A549 (cell line): Measurements from ENCODE around the gene CSMD2.

Experiments used
- CEBPB ChIP-seq, 2 experiments: fragments of >200 bp in 1 of 2; sonication (Bioruptor Twin) in 1 of 2; formaldehyde crosslinking in 1 of 2; IDR thresholded peaks; 2 replicates each; pipeline ENCODE4 v1.6.1; 2012 to 2016
- CTCF ChIP-seq: fragments of >200 bp; sonication (Bioruptor Twin); formaldehyde crosslinking; IDR thresholded peaks from 3 replicates; pipeline ENCODE4 v1.5.1; 2016
- ESRRA ChIP-seq: fragments of 150-350 bp; IDR thresholded peaks from 2 replicates; pipeline ENCODE4 v1.6.1; 2014; ENCODE audit warnings: mild to moderate bottlenecking, low read length, borderline replicate concordance
- GATA3 ChIP-seq: IDR thresholded peaks from 2 replicates; pipeline ENCODE4 v1.6.1; 2012; ENCODE audit warnings: borderline replicate concordance
- JUNB ChIP-seq: fragments of >200 bp; sonication (Bioruptor Twin); formaldehyde crosslinking; IDR thresholded peaks from 2 replicates; pipeline ENCODE4 v1.6.1; 2016
- POLR2A ChIP-seq: IDR thresholded peaks from 2 replicates; pipeline ENCODE4 v1.6.1; 2012; ENCODE audit warnings: mild to moderate bottlenecking, low read length
- RNF2 ChIP-seq: fragments of 200-600 bp; sonication (generic); IDR thresholded peaks from 2 replicates; pipeline ENCODE4 v1.6.1; 2016; ENCODE audit warnings: low read depth, mild to moderate bottlenecking, antibody characterized with exemption, moderate library complexity, borderline replicate concordance

DNA sequence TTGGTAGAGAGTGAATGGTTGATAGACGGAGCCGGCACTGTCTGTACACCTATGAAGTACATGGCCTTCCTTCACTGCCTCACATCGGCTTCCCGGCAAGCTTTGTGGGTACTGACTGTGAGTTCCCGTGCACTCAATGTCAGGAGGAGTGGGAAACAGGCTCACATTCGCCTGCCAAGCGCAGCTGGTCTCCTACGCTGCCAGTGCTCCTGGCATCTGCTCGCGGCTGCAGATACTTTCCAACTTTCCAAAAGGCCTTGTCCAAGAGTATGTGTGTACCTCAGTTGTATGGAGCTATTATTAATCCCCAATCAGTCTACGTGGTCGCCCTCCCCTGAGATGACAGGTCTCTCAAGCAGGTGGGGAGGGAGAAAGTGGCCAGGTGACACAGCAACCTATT, 511.8 kb downstream of the CSMD2 start:
- TF ChIP-seq GATA3: no peak
- no peak for TF ChIP-seq POLR2A
- TF ChIP-seq ESRRA: no peak
- no peak for TF ChIP-seq CTCF
- no peak for TF ChIP-seq RNF2
- TF ChIP-seq JUNB: no peak
- TF ChIP-seq CEBPB (IDR thresholded peaks at IDR 0.05): no peak
